Smooth muscle cell (in vitro differentiated cells): ENCODE measurements around the gene IQSEC2. TPM values are rescaled to one million over a fixed set of nuclear protein-coding genes. Genes with fewer than 3 reads are reported as not detected.

ENCODE experiments used
- DNase-seq: peaks from one replicate; lab custom pipeline; 2025; ENCODE audit not compliant: unreplicated experiment; lab: John Stamatoyannopoulos, UW
- H2AFZ ChIP-seq: fragments of 200-600 bp; sonication (generic); 2 replicates; pipeline ENCODE4 v1.6.0; 2016; ENCODE audit warnings: antibody characterized with exemption, low read depth, mild to moderate bottlenecking
- H3F3A ChIP-seq: fragments of 200-600 bp; sonication (generic); 2 replicates; pipeline ENCODE4 v1.6.0; 2017; ENCODE audit warnings: antibody characterized with exemption, low read depth
- H3K27ac ChIP-seq: fragments of 200-600 bp; sonication (generic); 2 replicates; pipeline ENCODE4 v1.5.1; 2016; ENCODE audit warnings: low read depth, mild to moderate bottlenecking
- H3K27me3 ChIP-seq: fragments of 200-600 bp; sonication (generic); 2 replicates; pipeline ENCODE4 v1.6.1; 2016; ENCODE audit warnings: low read depth, mild to moderate bottlenecking
- H3K36me3 ChIP-seq: fragments of 200-600 bp; sonication (generic); 2 replicates; pipeline ENCODE4 v1.5.1; 2016; ENCODE audit warnings: low read depth
- H3K4me1 ChIP-seq: fragments of 200-600 bp; sonication (generic); 2 replicates; pipeline ENCODE4 v1.5.1; 2016; ENCODE audit warnings: low read depth
- H3K4me2 ChIP-seq: fragments of 200-600 bp; sonication (generic); 2 replicates; pipeline ENCODE4 v1.6.0; 2016; ENCODE audit warnings: mild to moderate bottlenecking
- H3K4me3 ChIP-seq: fragments of 200-600 bp; sonication (generic); 2 replicates; pipeline ENCODE4 v1.5.1; 2016; ENCODE audit warnings: mild to moderate bottlenecking
- H3K79me2 ChIP-seq: fragments of 200-600 bp; sonication (generic); 2 replicates; pipeline ENCODE4 v1.6.0; 2016; ENCODE audit warnings: low read depth, mild to moderate bottlenecking
- H3K9ac ChIP-seq: fragments of 200-600 bp; sonication (generic); 2 replicates; pipeline ENCODE4 v1.6.0; 2016; ENCODE audit warnings: low read depth
- H3K9me3 ChIP-seq: fragments of 200-600 bp; sonication (generic); replicated peaks from 2 replicates; pipeline ENCODE4 v1.5.1; 2016; ENCODE audit warnings: low read depth
- H4K20me1 ChIP-seq: fragments of 200-600 bp; sonication (generic); 2 replicates; pipeline ENCODE4 v1.6.0; 2016; ENCODE audit warnings: low read depth
- WGBS: methylation state at CpG from one replicate; pipeline ENCODE4 v1.1.7; 2016; ENCODE audit warnings: low lambda C conversion rate; 5-methylcytosine and 5-hydroxymethylcytosine counted together
- polyA plus RNA-seq: library from polyadenylated mRNA; unstranded; fragments of >200 nt; fragmentation: Nextera tagmentation; extraction: Ambion mirVana; gene quantifications from 2 replicates; pipeline ENCODE4 v1.2.1, GENCODE V29; 2016
- total RNA-seq: library from RNA; depleted of rRNA; stranded (reverse); fragments of >200 nt; gene quantifications from 2 replicates; pipeline ENCODE4 v1.2.3, GENCODE V29; 2014
- TF ChIP-seq, protein P1 (sequence below): fragments of 200-600 bp; sonication (generic); IDR thresholded peaks from 2 replicates; pipeline ENCODE4 v1.5.1; 2017; ENCODE audit warnings: borderline replicate concordance, mild to moderate bottlenecking, antibody characterized with exemption; ENCODE audit not compliant: insufficient read depth, poor library complexity, severe bottlenecking

IQSEC2 gene
- total and polyA plus RNA-seq, 2 experiments from 2014 or later, result 4.2 to 6.9 TPM

DNA sequence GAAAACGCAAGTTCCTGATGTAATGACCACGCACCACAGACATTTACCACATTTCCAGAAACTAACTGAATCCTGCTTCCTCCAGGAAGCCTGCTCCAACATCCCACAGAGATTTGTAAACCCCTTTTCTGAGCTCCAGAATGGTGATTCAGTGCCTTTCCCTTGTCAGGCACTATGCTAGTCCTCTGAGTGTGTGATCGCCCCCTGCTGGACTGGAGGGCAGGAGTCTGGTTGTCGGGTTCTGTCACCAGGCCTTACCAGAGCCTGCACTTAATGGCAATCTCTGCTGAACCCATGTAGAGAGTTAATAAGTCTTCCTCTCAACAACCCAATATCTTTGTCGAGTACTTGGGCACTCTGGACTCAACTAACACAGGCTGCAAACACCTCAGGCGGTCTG, 41.9 kb downstream of the IQSEC2 start:
- no peak for DNase-seq
- H4K20me1 ChIP-seq, result no peaks in the 10 kb centered on the region
- TF ChIP-seq, protein P1, sequence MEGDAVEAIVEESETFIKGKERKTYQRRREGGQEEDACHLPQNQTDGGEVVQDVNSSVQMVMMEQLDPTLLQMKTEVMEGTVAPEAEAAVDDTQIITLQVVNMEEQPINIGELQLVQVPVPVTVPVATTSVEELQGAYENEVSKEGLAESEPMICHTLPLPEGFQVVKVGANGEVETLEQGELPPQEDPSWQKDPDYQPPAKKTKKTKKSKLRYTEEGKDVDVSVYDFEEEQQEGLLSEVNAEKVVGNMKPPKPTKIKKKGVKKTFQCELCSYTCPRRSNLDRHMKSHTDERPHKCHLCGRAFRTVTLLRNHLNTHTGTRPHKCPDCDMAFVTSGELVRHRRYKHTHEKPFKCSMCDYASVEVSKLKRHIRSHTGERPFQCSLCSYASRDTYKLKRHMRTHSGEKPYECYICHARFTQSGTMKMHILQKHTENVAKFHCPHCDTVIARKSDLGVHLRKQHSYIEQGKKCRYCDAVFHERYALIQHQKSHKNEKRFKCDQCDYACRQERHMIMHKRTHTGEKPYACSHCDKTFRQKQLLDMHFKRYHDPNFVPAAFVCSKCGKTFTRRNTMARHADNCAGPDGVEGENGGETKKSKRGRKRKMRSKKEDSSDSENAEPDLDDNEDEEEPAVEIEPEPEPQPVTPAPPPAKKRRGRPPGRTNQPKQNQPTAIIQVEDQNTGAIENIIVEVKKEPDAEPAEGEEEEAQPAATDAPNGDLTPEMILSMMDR, result no peak
- H3K79me2 ChIP-seq, result no peaks in the 10 kb centered on the region
- H3K9ac ChIP-seq, result no peak overlapping the region
- no peak overlapping the region for H3K4me2 ChIP-seq
- H3F3A ChIP-seq, result no peaks in the 10 kb centered on the region
- H2AFZ ChIP-seq, result no peak overlapping the region
- H3K4me3 ChIP-seq, result no peak overlapping the region
- H3K27me3 ChIP-seq, result no peaks in the 10 kb centered on the region
- no peaks in the 10 kb centered on the region for H3K9me3 ChIP-seq
- H3K36me3 ChIP-seq, result no peaks in the 10 kb centered on the region
- H3K4me1 ChIP-seq, result no peaks in the 10 kb centered on the region
- no peak overlapping the region for H3K27ac ChIP-seq
- 84% methylated on average over 6 of the region's 6 CpGs for WGBS

DNA sequence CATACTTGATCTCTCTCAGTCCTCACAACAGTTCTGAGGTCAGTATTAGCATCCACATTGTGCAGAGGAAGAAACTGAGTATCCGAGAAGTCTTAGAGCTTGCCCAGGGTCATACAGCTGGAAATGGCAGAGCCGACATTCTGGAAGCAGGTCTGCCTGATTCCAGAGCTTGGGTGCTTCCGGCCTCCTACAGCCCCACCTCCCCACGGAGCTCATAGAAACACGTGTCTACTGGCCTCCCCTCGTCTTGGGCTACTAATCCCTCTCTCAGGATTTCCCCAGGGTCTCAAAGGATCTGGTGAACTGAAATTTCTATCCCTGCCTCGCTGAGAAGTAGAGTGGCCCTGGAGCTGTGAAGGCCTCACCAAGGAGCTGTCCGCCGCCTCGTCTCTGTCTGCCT, 44.3 kb downstream of the IQSEC2 start:
- no peaks in the 10 kb centered on the region for H3K27me3 ChIP-seq
- H3K36me3 ChIP-seq, result no peaks in the 10 kb centered on the region
- H3K4me1 ChIP-seq, result no peaks in the 10 kb centered on the region
- H3K27ac ChIP-seq, result no peak overlapping the region
- 73% methylated on average over 10 of the region's 10 CpGs for WGBS
- H3K9me3 ChIP-seq, result no peaks in the 10 kb centered on the region
- H3K9ac ChIP-seq, result no peak overlapping the region
- H2AFZ ChIP-seq, result no peak overlapping the region
- no peaks in the 10 kb centered on the region for H3F3A ChIP-seq
- no peaks in the 10 kb centered on the region for H4K20me1 ChIP-seq
- TF ChIP-seq, protein P1, result no peak
- no peak overlapping the region for H3K4me2 ChIP-seq
- H3K79me2 ChIP-seq, result no peaks in the 10 kb centered on the region
- no peak for DNase-seq
- no peak overlapping the region for H3K4me3 ChIP-seq

DNA sequence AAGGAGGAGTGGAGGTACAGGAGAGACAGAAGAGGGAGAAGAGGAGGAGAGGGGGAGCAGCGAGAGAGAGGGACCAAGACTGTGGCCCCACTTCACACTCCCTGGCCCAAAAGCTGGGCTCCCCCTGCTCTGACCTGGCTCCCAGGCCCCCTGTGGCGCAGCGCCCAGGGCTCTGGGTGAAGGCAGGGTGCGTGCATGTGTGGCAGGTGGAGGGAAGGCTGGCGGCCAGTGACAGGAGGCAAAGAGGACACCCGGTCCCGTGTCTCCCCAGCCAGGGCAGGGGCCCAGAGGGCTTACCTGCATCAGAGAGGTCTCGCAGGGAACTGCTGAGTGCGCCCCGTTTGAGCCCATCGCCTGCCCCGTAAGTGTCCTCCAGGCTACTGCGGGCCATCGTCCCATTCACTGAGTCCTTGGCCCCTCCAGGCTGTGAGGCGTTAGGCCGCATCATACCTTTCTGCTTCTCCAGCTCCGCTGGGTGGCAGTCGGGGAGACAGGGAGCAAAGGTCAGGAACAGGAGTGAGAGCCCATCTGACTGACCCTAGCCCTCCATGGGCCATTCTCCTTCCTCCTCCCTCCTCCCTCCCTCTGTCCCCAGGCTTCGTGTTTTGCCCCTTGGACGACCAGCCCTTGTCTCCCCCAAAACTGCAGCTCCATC, 45.2 kb downstream of the IQSEC2 start:
- H3K36me3 ChIP-seq, result no peaks in the 10 kb centered on the region
- no peaks in the 10 kb centered on the region for H4K20me1 ChIP-seq
- no peak for DNase-seq
- no peak overlapping the region for H3K9ac ChIP-seq
- no peaks in the 10 kb centered on the region for H3K27me3 ChIP-seq
- WGBS, result 89% methylated on average over 18 of the region's 20 CpGs
- H3K79me2 ChIP-seq, result no peaks in the 10 kb centered on the region
- no peak overlapping the region for H3K4me2 ChIP-seq
- H2AFZ ChIP-seq, result no peak overlapping the region
- H3F3A ChIP-seq, result no peaks in the 10 kb centered on the region
- no peaks in the 10 kb centered on the region for H3K9me3 ChIP-seq
- H3K4me3 ChIP-seq, result no peak overlapping the region
- H3K27ac ChIP-seq, result no peak overlapping the region
- no peaks in the 10 kb centered on the region for H3K4me1 ChIP-seq
- TF ChIP-seq, protein P1, result no peak

DNA sequence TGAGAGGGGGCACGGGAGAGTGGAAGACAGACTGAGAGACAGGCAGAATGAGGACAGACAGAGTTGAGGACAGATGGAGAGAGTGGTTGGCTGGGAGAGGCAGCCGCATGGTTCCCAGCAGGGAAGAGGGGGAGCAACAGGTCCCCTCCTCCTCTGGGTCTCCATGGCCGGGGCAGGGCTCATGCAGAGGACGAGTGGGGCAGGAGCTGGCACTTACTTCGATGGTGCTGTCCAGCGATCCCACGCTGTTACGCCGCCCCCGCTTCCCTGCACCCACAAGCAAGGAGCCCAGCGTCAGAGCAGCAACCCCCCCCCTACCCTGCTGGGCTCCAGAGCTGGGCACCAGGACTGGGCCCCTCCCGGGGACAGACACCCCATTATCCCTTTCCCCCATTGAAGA, 45.8 kb downstream of the IQSEC2 start:
- no peaks in the 10 kb centered on the region for H4K20me1 ChIP-seq
- no peaks in the 10 kb centered on the region for H3K79me2 ChIP-seq
- no peaks in the 10 kb centered on the region for H3K4me1 ChIP-seq
- H3F3A ChIP-seq, result no peaks in the 10 kb centered on the region
- no peaks in the 10 kb centered on the region for H3K36me3 ChIP-seq
- no peak overlapping the region for H2AFZ ChIP-seq
- no peak for DNase-seq
- H3K4me3 ChIP-seq, result no peak overlapping the region
- no peaks in the 10 kb centered on the region for H3K9me3 ChIP-seq
- H3K4me2 ChIP-seq, result no peak overlapping the region
- TF ChIP-seq, protein P1, result no peak
- 83% methylated on average over 7 of the region's 12 CpGs for WGBS
- H3K27ac ChIP-seq, result no peak overlapping the region
- no peaks in the 10 kb centered on the region for H3K27me3 ChIP-seq
- no peak overlapping the region for H3K9ac ChIP-seq
